Activated CD4-positive, alpha-beta T cell treated with anti-CD3 and anti-CD28 coated beads, Interleukin-2, amount 10 ng/mL, durations not matched to agents 24 days and 14 days (primary cell): Measurements from ENCODE around the gene GFRA1. TPM values are rescaled to one million over a fixed set of nuclear protein-coding genes. Genes with fewer than 3 reads are reported as not detected.

ENCODE experiments used
- DNase-seq: peaks from one replicate; pipeline ENCODE4 v3.0.0; 2022
- H3K27ac Mint-ChIP-seq: one replicate; pipeline ENCODE4 v1.8.0; 2022; ENCODE audit warnings: mild to moderate bottlenecking, mixed read lengths
- H3K27me3 Mint-ChIP-seq: one replicate; pipeline ENCODE4 v1.8.0; 2022; ENCODE audit warnings: mixed read lengths
- H3K36me3 Mint-ChIP-seq: one replicate; pipeline ENCODE4 v1.8.0; 2022; ENCODE audit warnings: low read depth, mild to moderate bottlenecking, mixed read lengths
- H3K4me1 Mint-ChIP-seq: one replicate; pipeline ENCODE4 v1.8.0; 2021; ENCODE audit warnings: mixed read lengths
- H3K4me3 Mint-ChIP-seq: one replicate; pipeline ENCODE4 v1.8.0; 2022; ENCODE audit warnings: mild to moderate bottlenecking, moderate library complexity, mixed read lengths
- H3K9me3 Mint-ChIP-seq: one replicate; pipeline ENCODE4 v1.8.0; 2021; ENCODE audit warnings: mixed read lengths
- intact Hi-C: fragments of 100-400 bp; cut with micrococcal nuclease; formaldehyde crosslinking; loops from one replicate; pipeline ENCODE4 v1.15.1; 2023
- total RNA-seq: library from RNA; stranded (reverse); gene quantifications from 2 replicates; pipeline ENCODE4 v1.2.3, GENCODE V29; 2022

GFRA1 gene
- total RNA-seq, 1 donor from 2014 or later = not detected

GRCh38 chr10:116141855-116142254, 131.2 kb downstream of the GFRA1 start:
- Mint-ChIP-seq H3K4me1 (no peaks in the 10 kb centered on the region), H3K27ac (no peak overlapping the region), H3K4me3 (no peak overlapping the region), H3K9me3 (no peaks in the 10 kb centered on the region), H3K36me3 (no peaks in the 10 kb centered on the region), H3K27me3 (no peaks in the 10 kb centered on the region)
- no peak for DNase-seq
- intact Hi-C loops = no loop called here

GRCh38 chr10:116141246-116141645, 131.8 kb downstream of the GFRA1 start:
- H3K4me3 Mint-ChIP-seq = no peak overlapping the region
- no peaks in the 10 kb centered on the region for H3K4me1 Mint-ChIP-seq
- no peak overlapping the region for H3K27ac Mint-ChIP-seq
- no peaks in the 10 kb centered on the region for H3K36me3 Mint-ChIP-seq
- H3K27me3 Mint-ChIP-seq = no peaks in the 10 kb centered on the region
- H3K9me3 Mint-ChIP-seq = no peaks in the 10 kb centered on the region
- intact Hi-C loops = no loop called here
- no peak for DNase-seq

- intact Hi-C loops = no loop called here
- Mint-ChIP-seq H3K36me3 (no peaks in the 10 kb centered on the region), H3K27me3 (no peaks in the 10 kb centered on the region), H3K9me3 (no peaks in the 10 kb centered on the region), H3K4me1 (no peaks in the 10 kb centered on the region), H3K4me3 (no peak overlapping the region), H3K27ac (no peak overlapping the region)
- DNase-seq = no peak
Measured at GRCh38 chr10:116139886-116140285, 133.1 kb downstream of the GFRA1 start.

GRCh38 chr10:116138897-116139296, 134.1 kb downstream of the GFRA1 start:
- intact Hi-C loops = no loop called here
- Mint-ChIP-seq H3K9me3 (no peaks in the 10 kb centered on the region), H3K27me3 (no peaks in the 10 kb centered on the region), H3K36me3 (no peaks in the 10 kb centered on the region), H3K27ac (no peak overlapping the region), H3K4me3 (no peak overlapping the region), H3K4me1 (no peaks in the 10 kb centered on the region)
- DNase-seq = no peak

- Mint-ChIP-seq H3K27ac (no peak overlapping the region), H3K36me3 (no peaks in the 10 kb centered on the region), H3K4me3 (no peak overlapping the region), H3K4me1 (no peaks in the 10 kb centered on the region), H3K27me3 (no peaks in the 10 kb centered on the region), H3K9me3 (no peaks in the 10 kb centered on the region)
- DNase-seq = no peak
- intact Hi-C loops = no loop called here
Measured at GRCh38 chr10:116136261-116136660, 136.7 kb downstream of the GFRA1 start.

GRCh38 chr10:116134322-116134721, 138.7 kb downstream of the GFRA1 start:
- no peaks in the 10 kb centered on the region for H3K36me3 Mint-ChIP-seq
- no peak for DNase-seq
- intact Hi-C loops = no loop called here
- no peak overlapping the region for H3K27ac Mint-ChIP-seq
- H3K27me3 Mint-ChIP-seq = no peaks in the 10 kb centered on the region
- no peaks in the 10 kb centered on the region for H3K9me3 Mint-ChIP-seq
- H3K4me1 Mint-ChIP-seq = no peaks in the 10 kb centered on the region
- H3K4me3 Mint-ChIP-seq = no peak overlapping the region

GRCh38 chr10:116133634-116134033, 139.4 kb downstream of the GFRA1 start:
- Mint-ChIP-seq H3K9me3 (no peaks in the 10 kb centered on the region), H3K4me3 (no peak overlapping the region), H3K27ac (no peak overlapping the region), H3K27me3 (no peaks in the 10 kb centered on the region), H3K4me1 (no peaks in the 10 kb centered on the region), H3K36me3 (no peaks in the 10 kb centered on the region)
- DNase-seq = no peak
- intact Hi-C loops = no loop called here

GRCh38 chr10:116132780-116133399, 140.1 kb downstream of the GFRA1 start:
- intact Hi-C loops = no loop called here
- no peaks in the 10 kb centered on the region for H3K36me3 Mint-ChIP-seq
- no peak overlapping the region for H3K27ac Mint-ChIP-seq
- H3K4me1 Mint-ChIP-seq = no peaks in the 10 kb centered on the region
- no peaks in the 10 kb centered on the region for H3K9me3 Mint-ChIP-seq
- H3K4me3 Mint-ChIP-seq = no peak overlapping the region
- no peak for DNase-seq
- H3K27me3 Mint-ChIP-seq = no peaks in the 10 kb centered on the region

GRCh38 chr10:116130006-116130405, 143.0 kb downstream of the GFRA1 start:
- intact Hi-C loops = no loop called here
- DNase-seq = no peak
- H3K4me1 Mint-ChIP-seq = no peaks in the 10 kb centered on the region
- H3K36me3 Mint-ChIP-seq = no peaks in the 10 kb centered on the region
- no peak overlapping the region for H3K4me3 Mint-ChIP-seq
- no peaks in the 10 kb centered on the region for H3K27me3 Mint-ChIP-seq
- no peaks in the 10 kb centered on the region for H3K9me3 Mint-ChIP-seq
- H3K27ac Mint-ChIP-seq = no peak overlapping the region

GRCh38 chr10:116126954-116127695, 145.9 kb downstream of the GFRA1 start:
- Mint-ChIP-seq H3K27ac (no peak overlapping the region), H3K36me3 (no peaks in the 10 kb centered on the region), H3K9me3 (no peaks in the 10 kb centered on the region), H3K4me1 (no peaks in the 10 kb centered on the region), H3K27me3 (no peaks in the 10 kb centered on the region), H3K4me3 (no peak overlapping the region)
- intact Hi-C loops = no loop called here
- no peak for DNase-seq

- intact Hi-C loops = no loop called here
- no peaks in the 10 kb centered on the region for H3K9me3 Mint-ChIP-seq
- H3K27me3 Mint-ChIP-seq = no peaks in the 10 kb centered on the region
- H3K4me1 Mint-ChIP-seq = no peaks in the 10 kb centered on the region
- no peak overlapping the region for H3K4me3 Mint-ChIP-seq
- DNase-seq = no peak
- H3K27ac Mint-ChIP-seq = no peak overlapping the region
- no peaks in the 10 kb centered on the region for H3K36me3 Mint-ChIP-seq
Measured at GRCh38 chr10:116126239-116126638, 146.8 kb downstream of the GFRA1 start.

- intact Hi-C loops = no loop called here
- Mint-ChIP-seq H3K27me3 (no peaks in the 10 kb centered on the region), H3K36me3 (no peaks in the 10 kb centered on the region), H3K4me3 (no peak overlapping the region), H3K27ac (no peak overlapping the region), H3K9me3 (no peaks in the 10 kb centered on the region), H3K4me1 (no peaks in the 10 kb centered on the region)
- DNase-seq = no peak
Measured at GRCh38 chr10:116125180-116125579, 147.8 kb downstream of the GFRA1 start.

GRCh38 chr10:116124777-116125176, 148.2 kb downstream of the GFRA1 start:
- Mint-ChIP-seq H3K36me3 (no peaks in the 10 kb centered on the region), H3K27ac (no peak overlapping the region), H3K27me3 (no peaks in the 10 kb centered on the region), H3K4me3 (no peak overlapping the region), H3K4me1 (no peaks in the 10 kb centered on the region), H3K9me3 (no peaks in the 10 kb centered on the region)
- DNase-seq = no peak
- intact Hi-C loops = no loop called here

- no peak for DNase-seq
- Mint-ChIP-seq H3K27ac (no peak overlapping the region), H3K9me3 (no peaks in the 10 kb centered on the region), H3K4me3 (no peak overlapping the region), H3K4me1 (no peaks in the 10 kb centered on the region), H3K27me3 (no peaks in the 10 kb centered on the region), H3K36me3 (no peaks in the 10 kb centered on the region)
- intact Hi-C loops = no loop called here
Measured at GRCh38 chr10:116122664-116123063, 150.3 kb downstream of the GFRA1 start.
